Limb (tissue), 2 donors: ENCODE data around the gene ADK.
"Not testable (repeated sequence)": the region's sequence is repeated elsewhere in the genome, so short reads cannot be mapped to it uniquely, and the experiment has no call there.

ENCODE experiments used
- DNase-seq, 2 donors: peaks; one replicate each; pipeline ENCODE4 v3.0.0-alpha.2; 2016; ENCODE audit errors: extremely low spot score in 2 of 2

ADK gene

GRCh38 chr10:74300074-74300621 is 149.1 kb downstream of the ADK start:
- not testable (repeated sequence) for DNase-seq

DNA sequence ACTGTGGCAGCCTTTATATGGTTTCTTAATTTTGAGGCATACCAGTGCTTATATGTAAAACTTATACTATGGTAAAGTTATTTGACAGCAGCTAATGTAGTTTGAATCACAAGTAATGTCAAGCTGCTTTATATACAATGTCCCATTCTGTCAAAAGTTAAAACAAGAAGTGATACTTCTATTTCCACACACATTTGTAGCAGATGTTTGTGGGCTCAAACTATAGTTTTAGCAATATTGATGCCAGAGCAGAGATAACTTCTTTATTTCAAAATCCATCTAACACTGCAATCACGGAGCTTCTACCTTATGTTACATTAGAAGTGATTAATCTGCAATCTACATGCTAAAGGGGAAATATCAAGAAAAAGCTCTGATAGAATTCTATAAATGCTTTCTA is 149.6 kb downstream of the ADK start:
- no peak for DNase-seq

GRCh38 chr10:74305730-74306129 is 154.7 kb downstream of the ADK start:
- no peak for DNase-seq

GRCh38 chr10:74306227-74306982 is 155.4 kb downstream of the ADK start:
- no peak for DNase-seq

GRCh38 chr10:74307061-74307651 is 156.1 kb downstream of the ADK start:
- DNase-seq, result no peak

DNA sequence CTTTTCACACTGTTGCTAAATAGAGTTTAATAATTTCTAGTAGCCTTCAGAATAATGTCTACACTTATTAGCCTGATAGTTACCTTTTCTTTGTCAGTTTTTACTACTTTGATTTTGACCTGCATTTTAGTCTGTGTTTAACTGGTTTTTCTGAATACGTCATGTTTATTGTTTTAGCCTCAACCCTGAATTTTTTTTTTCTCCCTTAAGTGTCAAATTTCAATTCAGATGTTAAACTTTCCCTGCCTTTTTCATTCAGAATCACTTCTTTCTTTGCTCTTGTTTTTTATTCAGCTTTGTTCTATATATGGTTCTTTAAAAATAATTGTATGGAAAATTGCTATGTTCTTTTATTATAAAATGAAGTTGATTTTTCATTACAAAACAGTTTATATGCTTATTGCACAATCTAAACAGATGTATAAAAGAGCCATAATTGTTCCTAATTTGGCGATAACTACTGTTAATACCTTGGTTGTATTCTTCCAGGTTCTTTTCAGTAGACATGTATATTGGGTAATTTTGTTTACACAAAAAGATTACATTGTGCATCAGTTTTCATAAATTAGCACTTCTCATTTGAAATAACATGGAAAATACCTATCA is 159.7 kb downstream of the ADK start:
- no peak for DNase-seq

- DNase-seq, result no peak
Measured at GRCh38 chr10:74314166-74314565, 163.1 kb downstream of the ADK start.

DNA sequence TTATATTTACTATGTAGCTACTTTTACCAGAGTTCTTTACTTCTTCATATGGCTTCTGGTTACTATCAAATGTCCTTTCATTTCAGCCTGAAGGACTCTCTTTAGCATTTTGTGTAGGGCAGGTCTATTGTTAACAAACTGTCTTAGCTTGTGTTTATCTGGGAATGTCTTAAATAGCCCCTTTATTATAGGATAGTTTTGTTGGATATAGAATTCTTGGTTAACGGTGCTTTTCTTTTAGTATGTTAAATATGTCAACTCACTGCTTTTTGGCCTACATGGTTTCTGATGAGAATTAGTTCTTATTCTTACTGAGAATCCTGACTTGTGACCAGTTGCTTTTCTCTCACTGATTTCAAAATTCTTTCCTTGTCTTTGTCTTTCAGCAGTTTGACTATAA is 169.0 kb downstream of the ADK start:
- DNase-seq, result no peak

DNA sequence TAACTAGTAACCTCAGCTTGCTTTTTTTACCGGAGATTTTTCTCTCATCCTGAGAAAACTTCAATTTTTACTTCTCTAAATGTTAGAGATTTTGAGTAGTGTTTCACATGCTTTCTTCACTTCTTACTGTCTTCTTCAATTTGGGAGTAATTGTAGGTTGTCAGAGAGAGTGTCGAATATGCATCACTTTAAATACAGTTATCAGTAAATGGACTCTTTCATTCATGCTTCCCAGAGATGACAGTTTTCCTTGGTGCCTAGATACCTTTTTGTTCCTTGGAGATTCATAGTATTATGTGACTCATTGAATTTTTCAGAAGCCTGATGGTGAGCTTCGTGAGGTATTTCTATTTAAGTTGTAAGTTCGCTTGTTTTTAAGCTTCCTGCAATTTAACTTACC is 169.7 kb downstream of the ADK start:
- no peak for DNase-seq

DNA sequence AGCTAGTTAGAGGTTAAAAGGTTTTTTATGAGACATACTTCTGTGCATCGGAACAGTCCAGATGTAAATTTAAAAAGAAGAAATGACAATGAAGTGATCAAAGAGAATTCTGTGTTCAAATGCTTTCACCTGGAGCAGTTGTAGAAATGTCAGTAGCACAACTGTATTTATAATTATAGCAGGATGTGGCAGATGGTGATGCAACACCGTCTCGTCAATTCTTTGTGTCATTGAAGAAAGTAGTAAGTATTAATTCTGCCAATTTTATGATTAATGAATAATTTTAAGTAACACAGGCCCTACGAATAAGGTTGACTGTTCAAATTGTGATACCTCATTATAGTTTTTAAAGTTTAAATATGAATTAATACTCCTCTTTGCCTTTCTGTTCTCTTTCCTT is 171.1 kb downstream of the ADK start:
- DNase-seq, result no peak

- DNase-seq, result no peak
Measured at GRCh38 chr10:74322565-74322964, 171.5 kb downstream of the ADK start.

DNA sequence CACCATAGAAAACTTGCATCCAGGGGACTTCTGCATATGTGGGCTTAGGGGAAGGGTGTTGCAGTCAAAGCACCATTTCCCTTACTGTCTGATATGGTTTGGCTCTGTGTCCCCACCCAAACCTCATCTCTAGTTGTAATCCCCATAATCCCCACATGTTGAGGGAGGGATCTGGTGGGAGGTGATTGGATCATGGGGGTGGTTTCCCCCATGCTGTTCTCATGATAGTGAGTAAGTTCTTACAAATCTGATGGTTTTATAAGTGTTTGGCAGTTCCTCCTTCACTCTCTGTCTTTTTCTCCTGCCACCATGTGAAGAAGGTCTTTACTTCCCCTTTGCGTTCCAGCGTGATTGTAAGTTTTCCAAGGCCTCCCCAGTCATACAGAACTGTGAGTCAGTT is 177.4 kb downstream of the ADK start:
- DNase-seq, result no peak

GRCh38 chr10:74329873-74330272 is 178.9 kb downstream of the ADK start:
- DNase-seq, result no peak

DNA sequence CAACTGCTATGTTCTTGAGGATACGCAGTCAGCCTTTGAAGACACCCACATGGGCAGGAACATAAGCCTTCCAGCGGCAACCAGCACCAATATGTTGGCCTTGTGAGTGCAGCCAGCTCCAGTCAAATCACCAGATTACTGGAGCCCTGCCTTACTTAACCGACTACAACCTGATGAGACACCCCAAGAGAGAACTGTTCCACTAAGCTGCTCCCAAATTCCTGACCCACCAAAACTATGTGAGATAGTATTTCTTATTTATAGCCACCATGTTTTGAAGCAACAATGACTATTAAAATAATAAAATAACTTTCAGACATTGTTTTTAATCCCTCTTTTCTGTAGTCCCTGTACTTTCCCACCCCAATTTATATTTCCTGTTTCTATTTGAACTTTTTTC is 179.6 kb downstream of the ADK start:
- no peak for DNase-seq

GRCh38 chr10:74332398-74332797 is 181.4 kb downstream of the ADK start:
- DNase-seq, result no peak

- DNase-seq, result peak in 1 of 2 donors; percentile 15
Measured at GRCh38 chr10:74333174-74333573, 182.2 kb downstream of the ADK start.

DNA sequence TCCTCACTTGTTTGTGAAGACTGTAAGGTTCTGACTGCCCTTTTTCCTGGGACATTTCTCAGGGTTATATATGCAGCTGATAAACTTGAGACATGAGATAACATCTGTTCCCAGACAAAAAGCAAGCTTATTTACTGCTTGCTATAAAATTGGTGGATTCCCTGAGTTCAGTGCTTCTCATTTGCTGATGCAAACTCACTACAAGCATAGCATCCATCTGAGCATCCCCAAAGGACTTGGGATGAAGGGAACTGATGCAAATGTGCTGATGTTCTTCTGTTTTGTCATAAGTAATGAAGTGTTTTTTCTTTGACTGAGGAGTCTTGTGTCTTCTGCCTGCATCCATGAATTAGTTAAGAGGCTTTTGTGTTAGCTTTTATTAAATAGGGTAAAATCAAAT is 183.2 kb downstream of the ADK start:
- DNase-seq, result no peak

GRCh38 chr10:74335501-74335900 is 184.5 kb downstream of the ADK start:
- DNase-seq, result no peak

DNA sequence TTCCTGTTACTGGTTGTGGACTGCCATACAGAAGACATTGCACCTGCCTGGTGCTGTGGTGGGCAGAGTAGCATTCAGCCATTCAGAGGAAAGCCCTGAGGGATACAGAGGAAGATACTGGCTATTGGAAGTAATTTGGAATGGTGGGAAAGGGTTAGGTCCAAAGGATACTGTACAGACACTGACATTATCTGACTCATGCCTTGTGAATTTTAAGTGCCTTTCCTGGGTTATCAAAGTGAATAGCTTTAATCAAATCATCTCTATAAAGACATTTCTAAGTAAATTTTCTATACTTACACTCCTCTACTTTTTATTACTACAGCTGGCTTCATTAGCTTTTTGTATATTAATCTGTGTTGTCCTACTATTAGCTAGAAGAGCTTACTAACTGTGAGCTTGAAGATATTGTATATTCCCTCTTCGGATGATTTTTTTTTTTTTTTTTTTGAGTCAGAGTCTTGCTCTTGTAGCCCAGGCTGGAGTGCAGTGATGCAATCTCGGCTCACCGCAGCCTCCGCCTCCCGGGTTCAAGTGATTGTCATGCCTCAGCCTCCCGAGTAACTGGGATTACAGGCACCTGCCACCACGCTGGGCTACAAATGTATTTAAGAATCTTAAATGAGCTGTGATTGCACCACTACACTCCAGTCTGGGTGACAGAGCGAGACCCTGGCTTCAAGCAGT is 186.5 kb downstream of the ADK start:
- DNase-seq, result no peak

DNA sequence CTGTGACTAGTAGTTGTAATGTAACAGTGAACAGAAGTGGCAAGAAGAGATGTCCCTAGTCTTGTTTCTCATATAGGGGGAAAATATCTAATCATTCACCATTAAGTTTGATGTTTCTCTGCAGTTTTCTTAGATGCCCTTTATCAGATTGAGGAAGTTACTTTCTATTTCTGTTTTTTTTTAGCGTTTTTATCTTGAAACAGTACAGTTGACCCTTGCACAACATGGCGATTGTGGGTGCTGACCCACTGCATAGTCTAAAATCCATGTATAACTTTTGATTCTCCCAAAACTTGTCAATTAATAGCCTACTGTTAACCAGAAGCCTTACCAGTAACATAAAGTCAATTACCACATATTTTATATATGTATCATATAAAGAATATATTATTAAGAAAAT is 192.0 kb downstream of the ADK start:
- no peak for DNase-seq

- DNase-seq, result no peak
Measured at GRCh38 chr10:74343804-74344203, 192.8 kb downstream of the ADK start.

DNA sequence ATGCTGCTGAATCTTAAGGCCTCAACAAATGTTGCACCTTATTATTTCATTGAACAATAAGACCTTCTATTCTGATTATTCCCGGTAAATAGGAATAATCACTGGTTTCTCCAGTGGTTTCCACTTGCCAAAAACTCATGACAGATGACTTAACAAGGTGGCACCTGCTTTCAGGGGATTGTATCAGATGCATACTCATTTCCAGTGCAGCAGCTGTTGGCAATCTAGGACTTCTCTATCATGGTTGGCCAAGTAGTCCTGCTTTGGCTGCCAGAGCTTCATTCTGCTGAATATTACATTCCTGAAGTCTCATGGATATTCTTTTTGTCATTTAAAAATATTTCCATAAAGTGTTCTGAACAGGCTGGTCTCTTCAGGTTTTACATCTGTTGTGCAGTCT is 193.3 kb downstream of the ADK start:
- no peak for DNase-seq
